Stimulated activated CD4-positive, alpha-beta T cell treated with anti-CD3 and anti-CD28 coated beads, Interleukin-1b, Interleukin-23, amount 100 ng/mL, for 24 hours (primary cell): ENCODE data around the gene ELF5.

Source experiments
- DNase-seq, 4 experiments: peaks; one replicate each; pipeline ENCODE4 v3.0.0-alpha.2; 2020; ENCODE audit warnings: low read depth in 4 of 4, low spot score in 1 of 4

ELF5 gene

GRCh38 chr11:34493926-34494595, 19.5 kb downstream of the ELF5 start:
- DNase-seq: no peak

- DNase-seq: no peak
Measured at GRCh38 chr11:34493468-34493867, 20.1 kb downstream of the ELF5 start.

DNA sequence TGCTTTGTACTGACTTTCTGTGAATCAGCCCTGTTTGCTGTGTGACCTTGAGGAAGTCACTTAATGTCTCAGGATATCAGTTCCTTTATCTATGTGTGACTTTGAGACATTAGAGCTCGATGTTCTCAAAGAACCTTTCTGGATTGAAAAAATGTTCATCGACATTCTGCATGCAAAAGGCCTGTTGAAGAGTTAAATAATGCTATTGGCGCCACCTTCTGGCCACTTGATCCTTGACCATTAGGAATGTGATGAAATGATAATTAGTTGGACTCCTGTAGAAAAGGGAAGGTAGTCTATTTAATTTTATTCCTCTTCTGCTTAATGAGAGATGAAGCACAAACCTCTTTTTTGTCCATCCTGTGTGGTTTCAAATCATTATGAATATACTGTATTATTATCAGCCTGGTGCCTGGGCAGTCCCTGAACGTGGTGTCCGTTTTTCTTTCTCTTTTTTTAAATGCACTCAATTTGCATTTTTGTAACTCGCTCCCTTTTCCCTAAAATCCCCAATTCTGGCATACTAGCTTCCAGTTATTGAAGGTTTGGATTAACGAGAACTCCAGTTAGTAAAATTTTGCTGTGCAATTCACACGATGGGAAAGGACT, 20.7 kb downstream of the ELF5 start:
- peak in 2 of 4 experiments; percentile 19 to 25 for DNase-seq

DNA sequence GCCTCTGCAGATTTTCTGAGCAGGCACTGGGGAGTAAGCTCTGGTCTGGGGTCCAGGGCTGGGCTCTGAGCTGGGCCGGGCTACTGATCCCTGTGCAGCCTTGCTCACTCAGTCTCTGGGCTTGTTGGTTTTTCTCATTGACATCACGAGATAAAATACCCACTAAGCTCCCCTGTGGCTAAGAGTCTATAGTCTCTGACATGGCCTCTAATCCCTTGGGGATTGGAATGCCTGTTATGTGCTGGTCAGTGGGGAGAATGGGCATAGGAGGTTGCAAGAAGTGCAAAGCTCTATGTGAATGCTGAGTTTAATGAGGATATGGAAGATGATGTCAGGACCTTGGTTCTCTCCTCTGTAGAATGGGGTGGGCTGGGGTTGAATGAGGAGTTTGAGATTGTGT, 23.3 kb downstream of the ELF5 start:
- no peak for DNase-seq

GRCh38 chr11:34488855-34489557, 24.6 kb downstream of the ELF5 start:
- no peak for DNase-seq

DNA sequence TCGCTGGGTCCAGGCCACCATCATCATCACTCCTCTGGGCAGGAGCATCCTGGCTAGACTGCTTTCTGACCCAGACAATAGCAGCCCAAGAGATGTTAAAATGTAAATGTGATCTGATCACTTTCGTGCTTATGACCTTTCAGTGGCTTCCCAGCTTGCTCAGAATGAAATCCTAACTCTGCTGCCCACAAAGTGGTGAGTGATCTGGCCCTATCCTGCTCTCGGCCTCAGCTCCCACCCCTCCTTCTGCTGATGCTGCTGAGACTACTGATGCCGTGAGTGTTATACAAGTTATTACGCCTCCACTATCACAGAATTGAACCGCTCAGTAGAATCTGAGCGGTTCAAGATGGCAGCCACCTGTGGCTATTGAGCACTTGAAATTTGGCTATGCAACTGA, 26.2 kb downstream of the ELF5 start:
- no peak for DNase-seq

- no peak for DNase-seq
Measured at GRCh38 chr11:34483106-34483874, 30.3 kb downstream of the ELF5 start.

DNA sequence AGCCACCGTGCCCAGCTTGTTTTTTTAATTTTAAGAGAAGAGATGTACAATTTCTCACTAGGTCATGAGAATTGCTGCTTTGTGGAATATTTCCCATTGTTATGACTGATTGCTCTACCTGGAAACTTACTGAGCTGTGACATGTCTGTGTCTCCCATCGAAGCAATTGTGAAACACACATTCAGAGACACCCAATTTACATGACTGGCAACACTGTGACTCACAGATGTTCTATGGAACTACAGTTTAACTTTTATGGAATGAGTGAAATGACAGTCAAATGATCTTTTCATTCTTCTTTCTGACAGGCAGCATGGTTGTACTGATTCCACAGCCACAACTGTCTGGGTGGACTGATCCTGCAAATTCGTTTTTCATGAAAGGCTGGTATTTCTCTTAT, 32.3 kb downstream of the ELF5 start:
- no peak for DNase-seq

GRCh38 chr11:34480314-34480713, 33.3 kb downstream of the ELF5 start:
- no peak for DNase-seq

DNA sequence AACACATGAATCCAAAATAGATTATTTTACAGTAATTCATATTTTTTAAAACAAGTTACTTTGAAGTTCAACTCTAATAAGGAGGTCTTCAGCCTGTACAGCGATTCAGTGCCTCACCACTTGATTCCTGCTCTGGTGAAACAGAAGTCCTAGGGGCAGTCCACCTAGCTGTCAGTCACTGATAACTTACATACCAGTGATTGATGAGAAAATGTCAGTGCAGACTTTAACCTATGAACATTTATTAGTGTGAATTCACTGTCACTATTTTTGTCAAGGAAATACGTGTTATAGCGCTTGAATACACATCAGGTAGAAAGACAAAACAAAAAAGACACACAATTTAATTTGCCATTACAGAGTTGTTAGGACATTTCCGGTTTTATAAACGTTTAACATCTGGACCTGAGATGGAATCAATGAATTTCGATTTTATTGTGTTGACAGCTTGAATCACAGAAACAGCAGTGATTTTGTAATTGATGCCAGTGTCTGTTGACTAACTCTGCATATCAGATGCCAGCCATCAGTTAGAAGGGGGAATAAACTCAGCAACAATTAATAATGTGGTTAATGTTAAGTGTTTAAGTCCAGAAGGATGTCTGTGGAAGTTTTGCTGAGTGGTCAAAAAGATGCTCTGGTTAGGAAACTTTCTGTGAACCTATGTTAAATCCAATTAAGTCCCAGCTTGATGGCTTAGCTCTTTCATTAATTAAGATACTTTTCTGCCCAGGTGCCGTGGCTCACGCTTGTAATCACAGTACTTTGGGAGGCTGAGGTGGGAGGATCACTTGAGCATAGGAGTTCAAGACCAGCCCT, 34.5 kb downstream of the ELF5 start:
- no peak for DNase-seq

DNA sequence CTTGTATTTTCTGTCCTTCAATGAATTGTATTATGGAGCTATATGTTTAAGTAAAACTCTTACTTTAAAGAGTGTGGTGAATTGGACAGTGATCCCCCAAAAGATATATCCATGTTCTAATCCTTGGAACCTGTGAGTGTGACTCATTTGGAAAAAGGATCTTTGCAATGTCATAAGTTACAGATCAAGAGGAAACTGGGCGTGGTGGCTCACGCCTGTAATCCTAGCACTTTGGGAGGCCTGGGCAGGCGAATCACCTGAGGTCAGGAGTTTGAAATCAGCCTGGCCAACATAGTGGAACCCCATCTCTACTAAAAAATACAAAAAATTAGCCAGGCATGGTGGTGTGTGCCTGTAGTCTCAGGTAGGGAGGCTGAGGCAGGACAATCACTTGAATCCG, 36.7 kb downstream of the ELF5 start:
- no peak for DNase-seq

DNA sequence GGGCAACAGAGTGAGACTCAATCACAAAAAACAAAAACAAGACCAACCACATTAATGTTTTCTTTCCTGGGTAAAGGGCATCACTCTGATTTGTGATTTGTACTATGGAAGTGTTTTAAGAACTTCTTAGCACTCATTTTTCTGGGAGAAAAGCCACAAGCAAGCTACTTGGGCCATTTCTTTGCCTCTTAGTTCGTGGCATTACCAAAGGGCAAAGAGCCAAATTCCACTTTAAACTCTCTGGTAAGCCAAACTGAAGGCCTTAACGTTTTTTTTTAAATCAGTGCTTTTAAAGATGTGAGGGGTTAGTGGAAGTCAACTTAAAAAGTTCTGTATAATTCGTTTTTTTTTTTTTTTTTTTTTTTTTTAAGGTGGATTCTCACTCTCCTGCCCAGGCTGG, 37.9 kb downstream of the ELF5 start:
- no peak for DNase-seq

DNA sequence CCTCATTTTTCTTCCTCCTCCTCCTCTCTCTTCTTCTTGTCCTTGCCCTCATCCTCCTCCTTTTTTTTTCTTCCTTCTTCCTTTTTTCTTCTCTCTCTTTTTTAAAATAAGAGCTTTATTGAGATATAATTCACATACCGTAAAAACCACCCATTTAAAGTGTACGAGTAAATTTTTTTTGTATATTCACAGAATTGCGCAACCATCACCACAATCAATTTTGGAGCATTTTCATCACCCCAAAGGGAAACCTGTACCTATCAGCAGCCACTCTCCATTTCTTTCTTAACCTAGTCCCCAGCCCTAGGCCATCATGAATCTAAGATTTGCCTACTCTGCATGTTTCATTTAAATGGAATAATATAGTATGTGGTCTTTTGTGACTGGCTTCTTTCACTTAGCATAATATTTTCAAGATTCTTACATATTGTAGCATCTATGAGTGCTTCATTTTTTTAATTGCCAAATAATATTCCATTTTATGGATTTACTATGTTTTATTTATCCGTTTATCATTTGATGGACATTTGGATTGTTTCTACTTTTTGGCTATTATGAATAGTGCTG, 39.9 kb downstream of the ELF5 start:
- no peak for DNase-seq

DNA sequence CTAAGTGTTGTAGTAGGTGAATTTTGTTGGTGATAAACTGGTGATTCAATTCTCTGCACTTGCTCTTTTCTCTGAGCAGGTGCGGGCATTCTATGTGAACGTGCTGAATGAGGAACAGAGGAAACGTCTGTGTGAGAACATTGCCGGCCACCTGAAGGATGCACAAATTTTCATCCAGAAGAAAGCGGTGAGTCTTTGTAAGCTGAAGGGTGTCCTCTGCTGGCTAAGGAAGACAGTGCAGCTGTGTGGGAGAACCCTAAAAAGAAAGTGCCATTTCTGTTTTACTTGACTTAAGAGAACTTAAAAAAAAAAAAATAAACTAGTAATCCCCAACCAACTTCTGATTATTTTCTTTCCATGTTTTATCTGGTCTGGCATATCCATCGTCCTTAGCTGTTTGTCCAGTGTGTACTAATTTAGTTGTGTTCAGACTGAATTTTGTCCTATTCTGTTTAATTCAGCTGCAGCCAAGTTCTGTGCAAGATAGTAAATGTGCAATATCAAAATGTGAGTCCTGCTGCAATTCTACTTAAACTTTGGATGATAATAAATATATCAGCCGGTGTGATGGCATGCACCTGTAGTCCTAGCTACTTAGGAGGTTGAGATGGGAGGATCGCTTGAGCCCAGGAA, 45.3 kb downstream of the ELF5 start:
- DNase-seq: peak in 3 of 4 experiments; percentile 11 to 26 (median 13)

DNA sequence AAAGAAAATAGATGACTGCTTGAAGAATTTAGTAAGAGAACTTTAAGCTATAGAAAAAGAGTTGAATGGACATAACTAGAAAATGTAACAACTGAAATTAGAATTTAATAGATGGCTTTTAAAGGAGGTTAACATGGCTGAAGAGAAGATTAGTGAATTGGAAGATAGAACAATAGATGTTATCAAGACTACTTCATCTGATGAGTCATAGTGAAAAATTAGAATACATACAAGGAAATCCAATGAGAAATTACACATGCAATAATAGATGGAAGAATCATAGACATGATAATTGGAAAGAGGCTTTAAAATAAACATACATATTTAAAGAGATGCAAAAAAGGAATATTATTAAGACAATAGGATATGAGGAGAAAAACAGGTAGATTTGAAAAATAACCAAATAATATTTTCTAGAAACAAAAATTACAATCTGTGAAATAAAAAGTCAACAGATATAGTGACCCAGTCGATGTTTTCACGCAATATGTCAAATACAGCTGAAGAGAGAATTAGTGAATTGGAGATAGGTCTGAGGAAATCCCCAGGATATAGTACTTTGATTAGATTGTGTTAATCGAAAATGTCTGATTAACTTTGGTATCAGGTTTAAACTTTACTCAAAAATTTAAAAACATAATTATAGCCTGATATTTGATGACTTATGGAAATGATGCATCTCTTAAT, 46.6 kb downstream of the ELF5 start:
- DNase-seq: no peak

- no peak for DNase-seq
Measured at GRCh38 chr11:34464591-34465051, 49.0 kb downstream of the ELF5 start.

DNA sequence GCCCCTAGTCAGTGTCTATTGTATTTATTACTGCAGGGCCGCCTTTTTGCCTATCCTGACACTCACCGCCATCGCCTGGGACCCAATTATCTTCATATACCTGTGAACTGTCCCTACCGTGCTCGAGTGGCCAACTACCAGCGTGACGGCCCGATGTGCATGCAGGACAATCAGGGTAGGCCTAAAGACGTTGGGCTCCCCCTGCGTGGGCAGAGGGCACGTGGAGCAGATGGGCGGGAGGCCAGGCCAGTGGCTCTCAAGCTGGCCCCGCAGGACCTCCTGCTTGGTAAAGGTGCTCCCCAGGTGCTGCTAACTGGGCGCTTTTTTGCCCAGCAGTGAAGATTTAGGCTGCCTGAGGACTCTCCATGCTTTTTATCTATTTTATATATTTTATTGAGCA, 52.4 kb downstream of the ELF5 start:
- DNase-seq: no peak

DNA sequence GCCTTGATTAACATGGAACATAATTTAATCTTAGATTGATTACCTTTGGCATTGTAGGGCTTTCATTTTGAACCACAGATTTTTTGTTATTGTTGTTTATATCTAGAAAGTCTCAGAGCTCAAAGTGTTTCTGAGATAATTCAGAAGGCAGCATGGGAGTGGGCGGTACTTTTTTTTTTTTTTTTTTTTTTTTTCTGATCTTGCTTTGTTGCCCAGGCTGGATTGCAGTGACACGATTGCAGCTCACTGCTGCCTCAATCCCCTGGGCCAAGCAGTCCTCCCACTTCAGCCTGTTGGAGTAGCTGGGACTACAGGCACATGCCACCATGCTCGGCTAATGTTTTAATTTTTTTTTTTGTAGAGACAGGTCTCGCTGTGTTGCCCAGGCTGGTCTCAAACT, 53.3 kb downstream of the ELF5 start:
- DNase-seq: no peak

- DNase-seq: no peak
Measured at GRCh38 chr11:34459507-34460162, 54.0 kb downstream of the ELF5 start.
